ENCODE measurements around the gene SYDE1. TPM values are rescaled to one million over a fixed set of nuclear protein-coding genes. Genes with fewer than 3 reads are reported as not detected.

SYDE1 gene
- total and polyA plus RNA-seq, 2 experiments from 2014 or later = 4.1 to 21.4 TPM

DNA sequence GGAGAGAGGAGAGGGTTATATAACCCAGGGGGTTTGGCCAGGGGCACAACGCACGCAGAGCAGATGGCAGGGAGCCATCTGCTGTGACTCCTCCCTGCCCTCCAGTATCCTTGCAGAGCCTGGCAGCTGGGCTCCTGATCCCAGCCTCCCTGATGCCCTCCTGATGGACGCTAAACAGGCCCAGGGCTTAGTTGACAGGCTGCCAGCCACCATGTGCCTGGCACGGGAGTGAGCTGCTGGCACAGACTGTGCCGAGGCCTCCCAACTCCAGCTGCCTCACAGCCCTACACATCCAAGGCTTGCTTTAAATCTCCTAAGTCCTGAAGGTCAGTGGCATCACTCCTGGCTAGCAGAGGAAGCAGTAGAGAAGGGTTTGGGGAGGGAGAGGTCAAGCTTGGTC is 16.7 kb downstream of the SYDE1 start:
- no peak for DNase-seq (ENCODE audit: low spot score)
- no peaks in the 10 kb centered on the region for H3K27me3 ChIP-seq (ENCODE audit: insufficient read depth)
- TF ChIP-seq, protein P1, sequence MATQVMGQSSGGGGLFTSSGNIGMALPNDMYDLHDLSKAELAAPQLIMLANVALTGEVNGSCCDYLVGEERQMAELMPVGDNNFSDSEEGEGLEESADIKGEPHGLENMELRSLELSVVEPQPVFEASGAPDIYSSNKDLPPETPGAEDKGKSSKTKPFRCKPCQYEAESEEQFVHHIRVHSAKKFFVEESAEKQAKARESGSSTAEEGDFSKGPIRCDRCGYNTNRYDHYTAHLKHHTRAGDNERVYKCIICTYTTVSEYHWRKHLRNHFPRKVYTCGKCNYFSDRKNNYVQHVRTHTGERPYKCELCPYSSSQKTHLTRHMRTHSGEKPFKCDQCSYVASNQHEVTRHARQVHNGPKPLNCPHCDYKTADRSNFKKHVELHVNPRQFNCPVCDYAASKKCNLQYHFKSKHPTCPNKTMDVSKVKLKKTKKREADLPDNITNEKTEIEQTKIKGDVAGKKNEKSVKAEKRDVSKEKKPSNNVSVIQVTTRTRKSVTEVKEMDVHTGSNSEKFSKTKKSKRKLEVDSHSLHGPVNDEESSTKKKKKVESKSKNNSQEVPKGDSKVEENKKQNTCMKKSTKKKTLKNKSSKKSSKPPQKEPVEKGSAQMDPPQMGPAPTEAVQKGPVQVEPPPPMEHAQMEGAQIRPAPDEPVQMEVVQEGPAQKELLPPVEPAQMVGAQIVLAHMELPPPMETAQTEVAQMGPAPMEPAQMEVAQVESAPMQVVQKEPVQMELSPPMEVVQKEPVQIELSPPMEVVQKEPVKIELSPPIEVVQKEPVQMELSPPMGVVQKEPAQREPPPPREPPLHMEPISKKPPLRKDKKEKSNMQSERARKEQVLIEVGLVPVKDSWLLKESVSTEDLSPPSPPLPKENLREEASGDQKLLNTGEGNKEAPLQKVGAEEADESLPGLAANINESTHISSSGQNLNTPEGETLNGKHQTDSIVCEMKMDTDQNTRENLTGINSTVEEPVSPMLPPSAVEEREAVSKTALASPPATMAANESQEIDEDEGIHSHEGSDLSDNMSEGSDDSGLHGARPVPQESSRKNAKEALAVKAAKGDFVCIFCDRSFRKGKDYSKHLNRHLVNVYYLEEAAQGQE (IDR thresholded peaks at IDR 0.05; ENCODE audit: unreplicated experiment) = no peak
- no peak for TF ChIP-seq CREB1 (CRISPR knock-in tag; IDR thresholded peaks at IDR 0.05; ENCODE audit: low read depth)
- TF ChIP-seq EZH2phosphoT487 (IDR thresholded peaks at IDR 0.05; ENCODE audit: unreplicated experiment) = no peak
- no peak for TF ChIP-seq ZNF114 (CRISPR knock-in tag; IDR thresholded peaks at IDR 0.05)
- no peak for TF ChIP-seq JUNB (IDR thresholded peaks at IDR 0.05; ENCODE audit: unreplicated experiment)
- no peak for TF ChIP-seq NANOG (IDR thresholded peaks at IDR 0.05; ENCODE audit: borderline replicate concordance)
- no peak for TF ChIP-seq EZH2 (IDR thresholded peaks at IDR 0.05; ENCODE audit: low read depth, unreplicated experiment)
- TF ChIP-seq POLR2AphosphoS5 (IDR thresholded peaks at IDR 0.05; ENCODE audit: low read depth) = no peak
- TF ChIP-seq, protein P2, sequence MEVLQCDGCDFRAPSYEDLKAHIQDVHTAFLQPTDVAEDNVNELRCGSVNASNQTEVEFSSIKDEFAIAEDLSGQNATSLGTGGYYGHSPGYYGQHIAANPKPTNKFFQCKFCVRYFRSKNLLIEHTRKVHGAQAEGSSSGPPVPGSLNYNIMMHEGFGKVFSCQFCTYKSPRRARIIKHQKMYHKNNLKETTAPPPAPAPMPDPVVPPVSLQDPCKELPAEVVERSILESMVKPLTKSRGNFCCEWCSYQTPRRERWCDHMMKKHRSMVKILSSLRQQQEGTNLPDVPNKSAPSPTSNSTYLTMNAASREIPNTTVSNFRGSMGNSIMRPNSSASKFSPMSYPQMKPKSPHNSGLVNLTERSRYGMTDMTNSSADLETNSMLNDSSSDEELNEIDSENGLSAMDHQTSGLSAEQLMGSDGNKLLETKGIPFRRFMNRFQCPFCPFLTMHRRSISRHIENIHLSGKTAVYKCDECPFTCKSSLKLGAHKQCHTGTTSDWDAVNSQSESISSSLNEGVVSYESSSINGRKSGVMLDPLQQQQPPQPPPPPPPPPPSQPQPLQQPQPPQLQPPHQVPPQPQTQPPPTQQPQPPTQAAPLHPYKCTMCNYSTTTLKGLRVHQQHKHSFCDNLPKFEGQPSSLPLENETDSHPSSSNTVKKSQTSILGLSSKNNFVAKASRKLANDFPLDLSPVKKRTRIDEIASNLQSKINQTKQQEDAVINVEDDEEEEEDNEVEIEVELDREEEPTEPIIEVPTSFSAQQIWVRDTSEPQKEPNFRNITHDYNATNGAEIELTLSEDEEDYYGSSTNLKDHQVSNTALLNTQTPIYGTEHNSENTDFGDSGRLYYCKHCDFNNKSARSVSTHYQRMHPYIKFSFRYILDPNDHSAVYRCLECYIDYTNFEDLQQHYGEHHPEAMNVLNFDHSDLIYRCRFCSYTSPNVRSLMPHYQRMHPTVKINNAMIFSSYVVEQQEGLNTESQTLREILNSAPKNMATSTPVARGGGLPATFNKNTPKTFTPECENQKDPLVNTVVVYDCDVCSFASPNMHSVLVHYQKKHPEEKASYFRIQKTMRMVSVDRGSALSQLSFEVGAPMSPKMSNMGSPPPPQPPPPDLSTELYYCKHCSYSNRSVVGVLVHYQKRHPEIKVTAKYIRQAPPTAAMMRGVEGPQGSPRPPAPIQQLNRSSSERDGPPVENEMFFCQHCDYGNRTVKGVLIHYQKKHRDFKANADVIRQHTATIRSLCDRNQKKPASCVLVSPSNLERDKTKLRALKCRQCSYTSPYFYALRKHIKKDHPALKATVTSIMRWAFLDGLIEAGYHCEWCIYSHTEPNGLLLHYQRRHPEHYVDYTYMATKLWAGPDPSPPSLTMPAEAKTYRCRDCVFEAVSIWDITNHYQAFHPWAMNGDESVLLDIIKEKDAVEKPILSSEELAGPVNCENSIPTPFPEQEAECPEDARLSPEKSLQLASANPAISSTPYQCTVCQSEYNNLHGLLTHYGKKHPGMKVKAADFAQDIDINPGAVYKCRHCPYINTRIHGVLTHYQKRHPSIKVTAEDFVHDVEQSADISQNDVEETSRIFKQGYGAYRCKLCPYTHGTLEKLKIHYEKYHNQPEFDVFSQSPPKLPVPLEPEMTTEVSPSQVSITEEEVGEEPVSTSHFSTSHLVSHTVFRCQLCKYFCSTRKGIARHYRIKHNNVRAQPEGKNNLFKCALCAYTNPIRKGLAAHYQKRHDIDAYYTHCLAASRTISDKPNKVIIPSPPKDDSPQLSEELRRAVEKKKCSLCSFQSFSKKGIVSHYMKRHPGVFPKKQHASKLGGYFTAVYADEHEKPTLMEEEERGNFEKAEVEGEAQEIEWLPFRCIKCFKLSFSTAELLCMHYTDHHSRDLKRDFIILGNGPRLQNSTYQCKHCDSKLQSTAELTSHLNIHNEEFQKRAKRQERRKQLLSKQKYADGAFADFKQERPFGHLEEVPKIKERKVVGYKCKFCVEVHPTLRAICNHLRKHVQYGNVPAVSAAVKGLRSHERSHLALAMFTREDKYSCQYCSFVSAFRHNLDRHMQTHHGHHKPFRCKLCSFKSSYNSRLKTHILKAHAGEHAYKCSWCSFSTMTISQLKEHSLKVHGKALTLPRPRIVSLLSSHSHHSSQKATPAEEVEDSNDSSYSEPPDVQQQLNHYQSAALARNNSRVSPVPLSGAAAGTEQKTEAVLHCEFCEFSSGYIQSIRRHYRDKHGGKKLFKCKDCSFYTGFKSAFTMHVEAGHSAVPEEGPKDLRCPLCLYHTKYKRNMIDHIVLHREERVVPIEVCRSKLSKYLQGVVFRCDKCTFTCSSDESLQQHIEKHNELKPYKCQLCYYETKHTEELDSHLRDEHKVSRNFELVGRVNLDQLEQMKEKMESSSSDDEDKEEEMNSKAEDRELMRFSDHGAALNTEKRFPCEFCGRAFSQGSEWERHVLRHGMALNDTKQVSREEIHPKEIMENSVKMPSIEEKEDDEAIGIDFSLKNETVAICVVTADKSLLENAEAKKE (CRISPR knock-in tag; IDR thresholded peaks at IDR 0.05) = no peak
- no peak for TF ChIP-seq STAT1 (IDR thresholded peaks at IDR 0.05; ENCODE audit: unreplicated experiment)
- TF ChIP-seq ZNF331 (CRISPR knock-in tag; IDR thresholded peaks at IDR 0.05; ENCODE audit: low read depth) = no peak
- TF ChIP-seq, protein P3, sequence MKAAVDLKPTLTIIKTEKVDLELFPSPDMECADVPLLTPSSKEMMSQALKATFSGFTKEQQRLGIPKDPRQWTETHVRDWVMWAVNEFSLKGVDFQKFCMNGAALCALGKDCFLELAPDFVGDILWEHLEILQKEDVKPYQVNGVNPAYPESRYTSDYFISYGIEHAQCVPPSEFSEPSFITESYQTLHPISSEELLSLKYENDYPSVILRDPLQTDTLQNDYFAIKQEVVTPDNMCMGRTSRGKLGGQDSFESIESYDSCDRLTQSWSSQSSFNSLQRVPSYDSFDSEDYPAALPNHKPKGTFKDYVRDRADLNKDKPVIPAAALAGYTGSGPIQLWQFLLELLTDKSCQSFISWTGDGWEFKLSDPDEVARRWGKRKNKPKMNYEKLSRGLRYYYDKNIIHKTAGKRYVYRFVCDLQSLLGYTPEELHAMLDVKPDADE (IDR thresholded peaks at IDR 0.05) = no peak
- TF ChIP-seq, protein P4, sequence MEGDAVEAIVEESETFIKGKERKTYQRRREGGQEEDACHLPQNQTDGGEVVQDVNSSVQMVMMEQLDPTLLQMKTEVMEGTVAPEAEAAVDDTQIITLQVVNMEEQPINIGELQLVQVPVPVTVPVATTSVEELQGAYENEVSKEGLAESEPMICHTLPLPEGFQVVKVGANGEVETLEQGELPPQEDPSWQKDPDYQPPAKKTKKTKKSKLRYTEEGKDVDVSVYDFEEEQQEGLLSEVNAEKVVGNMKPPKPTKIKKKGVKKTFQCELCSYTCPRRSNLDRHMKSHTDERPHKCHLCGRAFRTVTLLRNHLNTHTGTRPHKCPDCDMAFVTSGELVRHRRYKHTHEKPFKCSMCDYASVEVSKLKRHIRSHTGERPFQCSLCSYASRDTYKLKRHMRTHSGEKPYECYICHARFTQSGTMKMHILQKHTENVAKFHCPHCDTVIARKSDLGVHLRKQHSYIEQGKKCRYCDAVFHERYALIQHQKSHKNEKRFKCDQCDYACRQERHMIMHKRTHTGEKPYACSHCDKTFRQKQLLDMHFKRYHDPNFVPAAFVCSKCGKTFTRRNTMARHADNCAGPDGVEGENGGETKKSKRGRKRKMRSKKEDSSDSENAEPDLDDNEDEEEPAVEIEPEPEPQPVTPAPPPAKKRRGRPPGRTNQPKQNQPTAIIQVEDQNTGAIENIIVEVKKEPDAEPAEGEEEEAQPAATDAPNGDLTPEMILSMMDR (conservative IDR thresholded peaks at IDR 0.05; ENCODE audit: low read depth in 2 of 2) = no peak
- no peaks in the 10 kb centered on the region for H4K20me1 ChIP-seq (replicated peaks; ENCODE audit: insufficient read depth)
- H3K9me2 ChIP-seq (ENCODE audit: insufficient read depth) = no peaks in the 10 kb centered on the region
- Mint-ChIP-seq H3K4me1 (peaks cover 6% of the 10 kb centered on the region; the same call in 1 of the 3 replicates), H3K9me3 (no peaks in the 10 kb centered on the region; the same call in 2 of the 3 replicates), H3K27me3 (ENCODE audit: insufficient read depth, low read depth, poor library complexity) (peaks cover 29% of the 10 kb centered on the region), H3K36me3 (ENCODE audit: low read depth) (peaks cover 36% of the 10 kb centered on the region), H3K4me3 (peak overlapping the region; percentile 93), H3K27ac (no peak overlapping the region)
- peaks cover 8% of the 10 kb centered on the region; the same call in 1 of the 2 replicates for H3K36me3 ChIP-seq (ENCODE audit: insufficient read depth)
- H3K4me2 ChIP-seq = no peak overlapping the region
- peaks cover 10% of the 10 kb centered on the region for H3K79me2 ChIP-seq (replicated peaks; ENCODE audit: insufficient read depth)
- H3K27ac ChIP-seq (ENCODE audit: low read depth) = no peak overlapping the region
- 0 out of 2 replicates have a peak, but pooled peaks cover 6% of the 10 kb centered on the region for H3F3A ChIP-seq (replicated peaks; ENCODE audit: low read depth)
- H3K4me1 ChIP-seq (ENCODE audit: insufficient read depth) = 0 out of 2 replicates have a peak, but pooled peaks cover 3% of the 10 kb centered on the region
- H2AFZ ChIP-seq = no peak overlapping the region
- ATAC-seq = no peak
- H3K4me3 ChIP-seq = peak overlapping the region; percentile 85
